Gastroesophageal sphincter (tissue), 4 donors: Measurements from ENCODE around the gene CFAP100. TPM values are rescaled to one million over a fixed set of nuclear protein-coding genes. Genes with fewer than 3 reads are reported as not detected.

Experiments used
- ATAC-seq: fragments of 150-250 bp; one replicate; pipeline ENCODE4 v1.9.1; 2016; ENCODE audit warnings: mild to moderate bottlenecking, moderate library complexity
- H3K27ac ChIP-seq, 4 donors: fragments of 200-600 bp; sonication (generic) in 3 of 4; 1 replicate in 3 of 4; 2 replicates in 1 of 4; pipeline ENCODE4 v1.5.1; 2016 to 2019
- H3K27me3 ChIP-seq: fragments of 200-600 bp; sonication (generic); one replicate; pipeline ENCODE4 v1.5.1; 2019
- H3K36me3 ChIP-seq, 2 donors: fragments of 200-600 bp; sonication (generic); one replicate each; pipeline ENCODE4 v1.5.1; 2019; ENCODE audit warnings: control low read depth in 1 of 2
- H3K4me1 ChIP-seq, 3 donors: fragments of 200-600 bp; sonication (generic); 1 replicate in 2 of 3; 2 replicates in 1 of 3; pipeline ENCODE4 v1.5.1; 2016 to 2019; ENCODE audit warnings: control low read depth in 2 of 3
- H3K4me3 ChIP-seq, 2 donors: fragments of 200-600 bp; sonication (generic); one replicate each; pipeline ENCODE4 v1.5.1; 2019; ENCODE audit warnings: mild to moderate bottlenecking in 1 of 2, moderate library complexity in 1 of 2
- H3K9me3 ChIP-seq, 3 donors: fragments of 200-600 bp; sonication (generic); one replicate each; pipeline ENCODE4 v1.5.1; 2017 to 2019; ENCODE audit warnings: control low read depth in 2 of 3
- EP300 ChIP-seq: sonication (generic); formaldehyde crosslinking; IDR thresholded peaks from one replicate; pipeline ENCODE4 v1.6.1; 2017; ENCODE audit warnings: antibody characterized with exemption, mild to moderate bottlenecking
- POLR2A ChIP-seq, 2 donors: fragments of 450-650 bp; IDR thresholded peaks; one replicate each; pipeline ENCODE4 v1.6.1; 2017; ENCODE audit warnings: antibody characterized with exemption in 2 of 2, mild to moderate bottlenecking in 2 of 2, moderate library complexity in 1 of 2
- POLR2AphosphoS5 ChIP-seq: sonication (generic); formaldehyde crosslinking; IDR thresholded peaks from one replicate; pipeline ENCODE4 v1.6.1; 2017; ENCODE audit warnings: antibody characterized with exemption
- WGBS, 2 donors: methylation state at CpG; one replicate each; pipeline ENCODE4 v1.1.5; 2018; ENCODE audit warnings: low coverage in 1 of 2; 5-methylcytosine and 5-hydroxymethylcytosine counted together
- total RNA-seq, 4 donors: library from RNA; depleted of rRNA; stranded (reverse); fragments of >200 nt; gene quantifications; one replicate each; pipeline ENCODE4 v1.1.0, GENCODE V29; 2016
- TF ChIP-seq, protein P1 (sequence below), 4 experiments: fragments of 200-600 bp in 2 of 4; fragments of 450-650 bp in 2 of 4; sonication (generic) in 1 of 4; IDR thresholded peaks; one replicate each; pipeline ENCODE4 v1.5.1; 2017 to 2019; ENCODE audit warnings: antibody characterized with exemption in 4 of 4, mild to moderate bottlenecking in 2 of 4, moderate library complexity in 2 of 4

The CFAP100 gene
- total RNA-seq, 4 donors from 2014 or later: not detected

- TF ChIP-seq, protein P1, sequence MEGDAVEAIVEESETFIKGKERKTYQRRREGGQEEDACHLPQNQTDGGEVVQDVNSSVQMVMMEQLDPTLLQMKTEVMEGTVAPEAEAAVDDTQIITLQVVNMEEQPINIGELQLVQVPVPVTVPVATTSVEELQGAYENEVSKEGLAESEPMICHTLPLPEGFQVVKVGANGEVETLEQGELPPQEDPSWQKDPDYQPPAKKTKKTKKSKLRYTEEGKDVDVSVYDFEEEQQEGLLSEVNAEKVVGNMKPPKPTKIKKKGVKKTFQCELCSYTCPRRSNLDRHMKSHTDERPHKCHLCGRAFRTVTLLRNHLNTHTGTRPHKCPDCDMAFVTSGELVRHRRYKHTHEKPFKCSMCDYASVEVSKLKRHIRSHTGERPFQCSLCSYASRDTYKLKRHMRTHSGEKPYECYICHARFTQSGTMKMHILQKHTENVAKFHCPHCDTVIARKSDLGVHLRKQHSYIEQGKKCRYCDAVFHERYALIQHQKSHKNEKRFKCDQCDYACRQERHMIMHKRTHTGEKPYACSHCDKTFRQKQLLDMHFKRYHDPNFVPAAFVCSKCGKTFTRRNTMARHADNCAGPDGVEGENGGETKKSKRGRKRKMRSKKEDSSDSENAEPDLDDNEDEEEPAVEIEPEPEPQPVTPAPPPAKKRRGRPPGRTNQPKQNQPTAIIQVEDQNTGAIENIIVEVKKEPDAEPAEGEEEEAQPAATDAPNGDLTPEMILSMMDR (IDR thresholded peaks at IDR 0.05): no peak
- no peak for TF ChIP-seq POLR2A (IDR thresholded peaks at IDR 0.05)
- no peak for TF ChIP-seq EP300
- TF ChIP-seq POLR2AphosphoS5: no peak
- peaks cover 13 to 69% (median 30%) of the 10 kb centered on the region in 3 donors for H3K4me1 ChIP-seq
- 60 to 67% methylated on average over 7 to 9 of the region's 14 CpGs for WGBS, 2 donors
- H3K27me3 ChIP-seq: no peaks in the 10 kb centered on the region
- no peak for ATAC-seq
- H3K4me3 ChIP-seq: peak overlapping the region in 1 of 2 donors; percentile 85
- H3K27ac ChIP-seq: peak overlapping the region in 3 of 4 donors; percentile 49 to 61 (median 58)
- peaks cover 0 to 30% of the 10 kb centered on the region in 2 donors for H3K36me3 ChIP-seq
- H3K9me3 ChIP-seq: no peaks in the 10 kb centered on the region
Measured at GRCh38 chr3:126473292-126474168, 78.8 kb downstream of the CFAP100 start.

- ATAC-seq: no peak
- TF ChIP-seq, protein P1 (IDR thresholded peaks at IDR 0.05): peak in 1 of 4 experiments; percentile 22
- no peak for TF ChIP-seq POLR2AphosphoS5
- no peaks in the 10 kb centered on the region for H3K9me3 ChIP-seq
- peaks cover 0 to 18% of the 10 kb centered on the region in 2 donors for H3K36me3 ChIP-seq
- peak overlapping the region; percentile 80 to 99 (median 96) for H3K27ac ChIP-seq
- H3K27me3 ChIP-seq: no peaks in the 10 kb centered on the region
- WGBS, 2 donors: 21 to 29% methylated on average over 5 to 6 of the region's 72 CpGs
- peak overlapping the region; percentile 51 to 85 for H3K4me3 ChIP-seq
- peaks cover 13 to 58% (median 30%) of the 10 kb centered on the region in 3 donors for H3K4me1 ChIP-seq
Measured at GRCh38 chr3:126474498-126475412, 80.0 kb downstream of the CFAP100 start.

GRCh38 chr3:126475413-126476114, 80.9 kb downstream of the CFAP100 start, which contains the start of gene ZXDC:
TSS of gene ZXDC (minus strand) at chr3:126475891. CDS start at chr3:126475865, 26 bp downstream.
- peak within 1 kb of the TSS; percentile 78 to 85 for H3K4me3 ChIP-seq
- H3K9me3 ChIP-seq: no peaks in the 10 kb centered on the region
- ATAC-seq: peak; percentile 92
- peak within 1 kb of the TSS; percentile 88 to 99 (median 96) for H3K27ac ChIP-seq
- no CpG with 5 or more reads among the region's 112 CpGs for WGBS, 2 donors
- peaks cover 13 to 54% (median 30%) of the 10 kb centered on the region in 3 donors for H3K4me1 ChIP-seq
- H3K36me3 ChIP-seq: peaks cover 0 to 10% of the 10 kb centered on the region in 2 donors
- TF ChIP-seq, protein P1 (IDR thresholded peaks at IDR 0.05): peak in 3 of 4 experiments; percentile 56 to 66 (median 56)
- TF ChIP-seq POLR2AphosphoS5 (peak; percentile 65), POLR2A (IDR thresholded peaks at IDR 0.05) (peak; percentile 78 to 91), EP300 (no peak)
- H3K27me3 ChIP-seq: no peaks in the 10 kb centered on the region

- TF ChIP-seq EP300 (no peak), POLR2AphosphoS5 (peak; percentile 69), POLR2A (IDR thresholded peaks at IDR 0.05) (peak; percentile 2 to 24)
- TF ChIP-seq, protein P1 (IDR thresholded peaks at IDR 0.05): peak in 1 of 4 experiments; percentile 1
Measured at GRCh38 chr3:126476166-126477060, 81.7 kb downstream of the CFAP100 start.

More at GRCh38 chr3:126476166-126477060, 81.7 kb downstream of the CFAP100 start:
- no peaks in the 10 kb centered on the region for H3K27me3 ChIP-seq
- H3K4me3 ChIP-seq: peak overlapping the region; percentile 78 to 85
- H3K27ac ChIP-seq: peak overlapping the region; percentile 84 to 99 (median 92)
- 42 to 44% methylated on average over 13 to 20 of the region's 66 CpGs for WGBS, 2 donors
- H3K9me3 ChIP-seq: no peaks in the 10 kb centered on the region
- peak; percentile 53 for ATAC-seq
- peaks cover 0 to 2% of the 10 kb centered on the region in 2 donors for H3K36me3 ChIP-seq
- H3K4me1 ChIP-seq: peaks cover 13 to 45% (median 30%) of the 10 kb centered on the region in 3 donors
